ENCODE data around the gene OR4K14. TPM values are rescaled to one million over a fixed set of nuclear protein-coding genes. Genes with fewer than 3 reads are reported as not detected.
"Not testable (repeated sequence)": the region's sequence is repeated elsewhere in the genome, so short reads cannot be mapped to it uniquely, and the experiment has no call there.

The OR4K14 gene
- not detected for total RNA-seq

- no peaks in the 10 kb centered on the region for H3K27me3 Mint-ChIP-seq (ENCODE audit: low read depth)
- no peaks in the 10 kb centered on the region for H3K36me3 Mint-ChIP-seq (ENCODE audit: insufficient read depth in 2 of 2)
- no peak for ATAC-seq (replicated peaks in 1 of 2)
- peaks cover 0 to under 1% of the 10 kb centered on the region in 2 donors for H3K9me3 Mint-ChIP-seq
- no peak within 1 kb of the TSS for H3K4me3 Mint-ChIP-seq
- no peak within 1 kb of the TSS for H3K27ac Mint-ChIP-seq
- no peaks in the 10 kb centered on the region for H3K4me1 Mint-ChIP-seq (ENCODE audit: low read depth)
- no peak for DNase-seq
Measured at GRCh38 chr14:20019257-20019865, at the start of gene OR4K14. Gene OR4K14, minus strand, starts transcription at chr14:20019307. Its CDS starts 4,114 bp downstream, at chr14:20015193.

DNA sequence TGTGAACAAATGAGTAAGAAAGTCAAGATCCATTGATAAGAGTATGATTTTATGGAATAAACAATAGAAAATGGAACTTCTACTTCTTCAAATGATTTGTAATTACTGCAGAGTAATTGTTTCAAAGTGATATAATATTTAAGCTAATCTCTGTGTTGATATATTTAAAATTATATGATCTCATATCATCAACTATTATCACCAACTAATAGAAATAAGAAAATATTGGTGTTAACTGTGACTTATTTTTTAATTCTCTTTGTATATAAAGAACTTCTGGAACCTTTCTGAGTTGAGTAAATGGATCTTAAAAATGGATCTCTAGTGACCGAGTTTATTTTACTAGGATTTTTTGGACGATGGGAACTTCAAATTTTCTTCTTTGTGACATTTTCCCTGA lies 40.6 kb upstream of the OR4K14 start, which contains the start of gene OR4L1:
OR4L1 (plus strand) TSS at position 301 of the 400 bp plus-strand sequence; CDS start at position 301, 0 bp downstream.
- ATAC-seq (replicated peaks in 1 of 2): no peak
- H3K36me3 Mint-ChIP-seq (ENCODE audit: insufficient read depth in 2 of 2): no peaks in the 10 kb centered on the region

DNA sequence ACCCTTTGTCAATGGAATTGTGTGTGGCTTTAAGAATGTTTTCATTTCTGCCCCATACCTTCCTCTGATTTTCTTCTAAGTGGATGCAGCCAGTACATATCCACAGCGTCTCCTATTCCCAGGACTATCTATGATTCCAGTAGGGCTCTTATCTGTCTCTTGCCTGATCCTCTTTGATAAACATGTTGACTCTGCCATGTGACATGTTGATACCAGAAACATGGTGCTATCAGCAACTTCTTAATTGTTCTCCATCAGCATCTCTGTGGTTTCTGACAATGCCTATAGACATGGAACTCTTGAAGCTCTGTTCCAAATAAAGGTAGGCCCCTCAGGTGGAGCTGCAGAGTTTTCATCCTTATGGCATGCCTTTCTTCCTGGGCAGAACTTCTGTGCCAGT lies 29.1 kb upstream of the OR4K14 start:
- Mint-ChIP-seq H3K27ac (no peak overlapping the region), H3K4me1 (ENCODE audit: low read depth) (no peaks in the 10 kb centered on the region), H3K36me3 (ENCODE audit: insufficient read depth in 2 of 2) (no peaks in the 10 kb centered on the region), H3K27me3 (ENCODE audit: low read depth) (peaks cover 14% of the 10 kb centered on the region), H3K9me3 (no peaks in the 10 kb centered on the region), H3K4me3 (no peak overlapping the region)
- no peak for ATAC-seq (replicated peaks in 1 of 2)
- DNase-seq: no peak

More for the DNA sequence above, 40.6 kb upstream of the OR4K14 start, which contains the start of gene OR4L1:
- DNase-seq: no peak
- H3K27ac Mint-ChIP-seq: no peak within 1 kb of the TSS
- peaks cover 0 to 5% of the 10 kb centered on the region in 2 donors for H3K9me3 Mint-ChIP-seq
- H3K4me3 Mint-ChIP-seq: no peak within 1 kb of the TSS
- no peaks in the 10 kb centered on the region for H3K4me1 Mint-ChIP-seq (ENCODE audit: low read depth)
- no peaks in the 10 kb centered on the region for H3K27me3 Mint-ChIP-seq (ENCODE audit: low read depth)

DNA sequence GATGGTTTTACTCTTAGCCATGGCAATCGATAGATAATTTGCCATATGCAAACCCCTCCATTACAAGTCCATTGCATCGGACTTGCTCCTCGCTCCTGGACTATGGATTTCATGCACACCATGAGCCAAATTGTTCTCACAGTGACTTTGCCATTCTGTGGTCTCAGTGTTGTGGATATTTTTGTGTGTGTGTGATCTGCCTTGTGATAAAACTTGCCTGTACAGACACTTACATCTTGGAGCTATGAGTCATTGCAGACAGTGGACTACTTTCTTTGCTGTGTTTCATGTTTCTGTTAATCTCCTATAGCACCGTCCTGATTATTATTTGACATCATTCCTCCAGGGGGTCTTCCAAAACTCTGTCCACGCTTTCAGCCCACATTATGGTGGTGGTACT lies 25.1 kb upstream of the OR4K14 start:
- peaks cover 2 to 4% of the 10 kb centered on the region in 2 donors for H3K9me3 Mint-ChIP-seq
- no peak for ATAC-seq (replicated peaks in 1 of 2)
- no peak overlapping the region for H3K27ac Mint-ChIP-seq
- DNase-seq: no peak
- no peaks in the 10 kb centered on the region for H3K4me1 Mint-ChIP-seq (ENCODE audit: low read depth)
- H3K27me3 Mint-ChIP-seq (ENCODE audit: low read depth): peaks cover 3% of the 10 kb centered on the region
- H3K36me3 Mint-ChIP-seq (ENCODE audit: insufficient read depth in 2 of 2): no peaks in the 10 kb centered on the region
- H3K4me3 Mint-ChIP-seq: no peak overlapping the region

GRCh38 chr14:20035938-20036337 lies 16.8 kb upstream of the OR4K14 start, which contains the start of gene OR4K13:
Gene OR4K13, minus strand, starts transcription at chr14:20036038. Its CDS starts 1,280 bp downstream, at chr14:20034758.
- Mint-ChIP-seq H3K36me3 (ENCODE audit: insufficient read depth in 2 of 2) (no peaks in the 10 kb centered on the region), H3K27me3 (ENCODE audit: low read depth) (no peaks in the 10 kb centered on the region), H3K27ac (no peak within 1 kb of the TSS), H3K9me3 (peaks cover 0 to 2% of the 10 kb centered on the region in 2 donors), H3K4me3 (no peak within 1 kb of the TSS), H3K4me1 (ENCODE audit: low read depth) (peaks cover 6% of the 10 kb centered on the region)
- no peak for DNase-seq
- no peak for ATAC-seq (replicated peaks in 1 of 2)

- no peak overlapping the region for H3K4me3 Mint-ChIP-seq
- DNase-seq (no peak), ATAC-seq (replicated peaks in 1 of 2) (peak; percentile 63 to 69)
- no peaks in the 10 kb centered on the region for H3K36me3 Mint-ChIP-seq (ENCODE audit: insufficient read depth in 2 of 2)
- H3K27me3 Mint-ChIP-seq (ENCODE audit: low read depth): no peaks in the 10 kb centered on the region
- peaks cover 0 to 2% of the 10 kb centered on the region in 2 donors for H3K9me3 Mint-ChIP-seq
- peaks cover 6% of the 10 kb centered on the region for H3K4me1 Mint-ChIP-seq (ENCODE audit: low read depth)
- H3K27ac Mint-ChIP-seq: no peak overlapping the region
Measured at GRCh38 chr14:20035449-20035848, 16.3 kb upstream of the OR4K14 start.

DNA sequence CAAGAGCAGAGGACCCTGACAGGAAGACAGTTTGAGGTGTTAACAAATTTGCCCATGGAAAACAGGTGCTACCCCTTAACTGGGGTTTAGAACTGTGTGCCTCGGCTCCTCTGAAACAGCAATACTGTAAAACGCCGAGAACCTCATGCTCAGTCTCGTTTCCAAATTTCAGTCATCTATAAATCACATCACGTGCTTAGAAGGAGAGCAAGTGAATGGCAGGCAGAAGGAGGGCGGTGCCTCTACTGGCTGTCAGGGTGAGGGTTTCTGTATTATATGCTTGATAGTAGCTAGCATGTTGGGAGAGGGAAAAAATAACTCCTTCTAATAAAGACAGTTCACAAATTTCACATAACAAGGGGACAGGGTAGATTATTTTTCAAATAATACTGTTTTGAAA lies 12.0 kb upstream of the OR4K14 start:
- Mint-ChIP-seq H3K36me3 (ENCODE audit: insufficient read depth in 2 of 2) (no peaks in the 10 kb centered on the region), H3K4me3 (no peak overlapping the region), H3K27ac (no peak overlapping the region), H3K4me1 (ENCODE audit: low read depth) (peaks cover 6% of the 10 kb centered on the region), H3K9me3 (peaks cover 2% of the 10 kb centered on the region in 2 donors), H3K27me3 (ENCODE audit: low read depth) (no peaks in the 10 kb centered on the region)
- no peak for ATAC-seq (replicated peaks in 1 of 2)
- no peak for DNase-seq

DNA sequence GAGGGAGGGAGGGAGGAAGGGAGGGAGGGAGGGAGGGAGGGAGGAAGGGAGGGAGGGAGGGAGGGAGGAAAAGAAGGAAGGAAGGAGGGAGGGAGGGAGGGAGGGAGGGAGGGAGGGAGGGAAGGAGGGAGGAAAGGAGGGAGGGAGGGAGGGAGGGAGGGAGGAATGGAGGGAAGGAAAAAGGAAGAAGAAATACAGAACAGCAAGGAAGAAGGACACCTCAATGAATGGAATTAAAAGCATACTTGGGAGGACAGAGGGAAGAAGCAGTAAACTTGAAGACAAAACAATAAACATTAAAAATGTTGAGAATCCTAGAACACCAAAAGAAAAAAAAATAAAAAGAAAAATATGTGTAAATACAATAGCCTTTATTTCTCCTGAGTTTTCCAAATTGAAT lies 11.0 kb downstream of the OR4K14 start:
- Mint-ChIP-seq H3K27ac (no peak overlapping the region), H3K4me1 (ENCODE audit: low read depth) (no peaks in the 10 kb centered on the region), H3K27me3 (ENCODE audit: low read depth) (no peaks in the 10 kb centered on the region), H3K4me3 (no peak overlapping the region), H3K36me3 (ENCODE audit: insufficient read depth in 2 of 2) (peaks cover 2% of the 10 kb centered on the region in 2 donors), H3K9me3 (peaks cover 3 to 4% of the 10 kb centered on the region in 2 donors)
- ATAC-seq (replicated peaks in 1 of 2): no peak
- DNase-seq: no peak

DNA sequence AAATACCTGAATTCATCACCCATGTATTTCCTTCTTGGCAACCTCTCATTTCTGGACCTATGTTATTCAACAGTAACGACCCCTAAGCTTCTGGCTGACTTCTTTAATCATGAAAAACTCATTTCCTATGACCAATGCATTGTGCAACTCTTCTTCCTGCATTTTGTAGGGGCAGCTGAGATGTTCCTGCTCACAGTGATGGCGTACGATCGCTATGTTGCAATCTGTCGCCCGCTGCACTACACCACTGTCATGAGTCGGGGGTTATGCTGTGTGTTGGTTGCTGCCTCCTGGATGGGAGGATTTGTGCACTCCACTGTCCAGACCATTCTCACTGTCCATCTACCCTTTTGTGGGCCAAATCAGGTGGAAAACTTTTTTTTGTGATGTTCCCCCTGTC lies 16.8 kb downstream of the OR4K14 start:
- no peaks in the 10 kb centered on the region for H3K27me3 Mint-ChIP-seq (ENCODE audit: low read depth)
- ATAC-seq (replicated peaks in 1 of 2): no peak
- H3K27ac Mint-ChIP-seq: no peak overlapping the region
- no peak for DNase-seq
- no peaks in the 10 kb centered on the region for H3K4me1 Mint-ChIP-seq (ENCODE audit: low read depth)
- peaks cover 0 to 2% of the 10 kb centered on the region in 2 donors for H3K36me3 Mint-ChIP-seq (ENCODE audit: insufficient read depth in 2 of 2)
- no peak overlapping the region for H3K4me3 Mint-ChIP-seq
- H3K9me3 Mint-ChIP-seq: peaks cover 0 to 1% of the 10 kb centered on the region in 2 donors

GRCh38 chr14:20001863-20002262 lies 17.2 kb downstream of the OR4K14 start, which contains the start of gene OR4Q2:
Gene OR4Q2, plus strand, starts transcription at chr14:20002163.
- ATAC-seq (replicated peaks in 1 of 2) (no peak), DNase-seq (no peak)
- H3K27ac Mint-ChIP-seq: no peak within 1 kb of the TSS
- no peaks in the 10 kb centered on the region for H3K27me3 Mint-ChIP-seq (ENCODE audit: low read depth)
- no peak within 1 kb of the TSS for H3K4me3 Mint-ChIP-seq
- H3K9me3 Mint-ChIP-seq: peaks cover 0 to 1% of the 10 kb centered on the region in 2 donors
- peaks cover 0 to 2% of the 10 kb centered on the region in 2 donors for H3K36me3 Mint-ChIP-seq (ENCODE audit: insufficient read depth in 2 of 2)
- H3K4me1 Mint-ChIP-seq (ENCODE audit: low read depth): no peaks in the 10 kb centered on the region

DNA sequence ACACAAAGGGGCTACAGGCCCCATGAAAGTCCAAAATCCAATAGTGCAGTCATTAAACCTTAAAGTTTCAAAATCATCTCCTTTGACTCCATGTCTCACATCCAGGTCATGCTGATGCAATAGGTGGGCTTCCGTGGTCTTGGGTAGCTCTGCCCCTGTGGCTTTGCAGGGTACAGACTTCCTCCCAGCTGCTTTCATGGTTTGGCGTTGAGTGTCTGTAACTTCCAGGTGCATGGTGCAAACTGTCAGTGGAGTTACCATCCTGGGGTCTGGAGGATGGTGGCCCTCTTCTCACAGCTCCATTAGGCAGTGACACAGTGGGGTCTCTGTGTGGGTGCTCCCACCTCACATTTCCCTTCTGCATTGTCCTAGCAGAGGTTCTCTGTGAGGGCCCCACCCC lies 25.7 kb downstream of the OR4K14 start:
- ATAC-seq (replicated peaks in 1 of 2): no peak
- no peak for DNase-seq
- H3K36me3 Mint-ChIP-seq (ENCODE audit: insufficient read depth in 2 of 2): no peaks in the 10 kb centered on the region
- peaks cover 2 to 13% of the 10 kb centered on the region in 2 donors for H3K9me3 Mint-ChIP-seq
- H3K4me3 Mint-ChIP-seq: no peak overlapping the region
- H3K27ac Mint-ChIP-seq: no peak overlapping the region
- no peaks in the 10 kb centered on the region for H3K27me3 Mint-ChIP-seq (ENCODE audit: low read depth)
- H3K4me1 Mint-ChIP-seq (ENCODE audit: low read depth): no peaks in the 10 kb centered on the region

DNA sequence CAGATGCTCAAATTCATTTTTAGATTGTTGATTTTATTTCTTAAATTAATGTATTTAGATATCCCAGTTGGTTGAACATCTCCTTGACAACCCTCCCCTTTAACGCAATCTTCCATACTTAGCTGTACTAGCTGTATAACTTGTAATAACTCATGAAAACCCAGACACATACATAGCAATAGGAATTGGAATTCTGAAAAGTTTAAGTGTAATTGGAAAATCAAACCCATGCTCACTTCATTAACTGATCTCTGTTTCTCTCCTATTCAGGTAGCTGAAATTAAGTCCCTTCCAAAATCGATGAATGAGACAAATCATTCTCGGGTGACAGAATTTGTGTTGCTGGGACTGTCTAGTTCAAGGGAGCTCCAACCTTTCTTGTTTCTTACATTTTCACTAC lies 43.8 kb downstream of the OR4K14 start, which contains the start of gene OR4K15:
OR4K15 (plus strand) TSS at position 301 of the 400 bp plus-strand sequence; CDS start at position 301, 0 bp downstream.
- Mint-ChIP-seq H3K9me3 (no peaks in the 10 kb centered on the region), H3K27ac (peak within 1 kb of the TSS; percentile 36), H3K4me3 (no peak within 1 kb of the TSS), H3K27me3 (ENCODE audit: low read depth) (no peaks in the 10 kb centered on the region), H3K4me1 (ENCODE audit: low read depth) (peaks cover 21% of the 10 kb centered on the region), H3K36me3 (ENCODE audit: insufficient read depth in 2 of 2) (no peaks in the 10 kb centered on the region)
- no peak for DNase-seq
- no peak for ATAC-seq (replicated peaks in 1 of 2)

DNA sequence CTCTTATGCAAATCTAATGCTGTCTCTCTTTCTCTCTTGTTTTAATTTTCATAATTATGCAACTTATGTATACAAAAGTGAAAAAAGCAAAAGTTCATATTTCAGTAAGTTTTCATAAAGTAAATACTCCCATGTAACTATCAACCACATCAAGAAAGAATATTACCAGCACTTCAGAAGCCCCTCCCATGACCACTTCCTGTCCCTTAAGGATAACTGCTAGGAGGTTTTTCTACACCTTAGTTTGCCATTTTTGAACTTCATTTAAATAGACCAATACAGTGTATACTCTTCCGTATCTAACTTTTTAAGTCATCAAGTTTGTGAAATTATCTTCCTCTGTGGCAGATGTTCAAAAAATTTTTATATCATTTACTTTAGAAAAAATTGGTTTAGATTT lies 44.3 kb downstream of the OR4K14 start:
- no peaks in the 10 kb centered on the region for H3K36me3 Mint-ChIP-seq (ENCODE audit: insufficient read depth in 2 of 2)
- no peaks in the 10 kb centered on the region for H3K9me3 Mint-ChIP-seq
- H3K27me3 Mint-ChIP-seq (ENCODE audit: low read depth): no peaks in the 10 kb centered on the region
- ATAC-seq (replicated peaks in 1 of 2): peak in 1 of 2 donors; percentile 54
- no peak overlapping the region for H3K27ac Mint-ChIP-seq
- no peak for DNase-seq
- H3K4me3 Mint-ChIP-seq: no peak overlapping the region
- H3K4me1 Mint-ChIP-seq (ENCODE audit: low read depth): peaks cover 21% of the 10 kb centered on the region

- H3K4me3 Mint-ChIP-seq; DNase-seq; ATAC-seq (replicated peaks in 1 of 2); H3K27ac Mint-ChIP-seq; H3K9me3 Mint-ChIP-seq; H3K27me3 Mint-ChIP-seq (ENCODE audit: low read depth); H3K36me3 Mint-ChIP-seq (ENCODE audit: insufficient read depth in 2 of 2): not testable (repeated sequence)
- H3K4me1 Mint-ChIP-seq (ENCODE audit: low read depth): peaks cover 18% of the 10 kb centered on the region
Measured at GRCh38 chr14:19969735-19970134, 49.4 kb downstream of the OR4K14 start.
